K562 (cell line): ENCODE measurements around the gene KCTD21. TPM values are rescaled to one million over a fixed set of nuclear protein-coding genes. Genes with fewer than 3 reads are reported as not detected.

ENCODE experiments used
- MECOM ChIP-seq: fragments of 250-450 bp; sonication (Bioruptor Pico); IDR thresholded peaks from 2 replicates; pipeline ENCODE4 v1.8.0; 2022; ENCODE audit warnings: inconsistent platforms
- MEIS2 ChIP-seq: fragments of 450-650 bp; IDR thresholded peaks from 2 replicates; pipeline ENCODE4 v1.6.1; 2014; ENCODE audit warnings: mild to moderate bottlenecking; ENCODE audit not compliant: partially characterized antibody
- POLR2H ChIP-seq: IDR thresholded peaks from 2 replicates; pipeline ENCODE4 v1.6.1; 2016; ENCODE audit warnings: missing genetic modification characterization, low read depth, mild to moderate bottlenecking, control low read depth, missing compliant biosample characterization, moderate library complexity
- RCOR1 ChIP-seq, 2 experiments: IDR thresholded peaks; 2 replicates each; pipeline ENCODE4 v1.6.1; 2012; ENCODE audit warnings: low read depth in 2 of 2, low read length in 2 of 2, borderline replicate concordance in 1 of 2, improper control_type of control experiment in 1 of 2
- TCFL5 ChIP-seq: fragments of 250-450 bp; sonication (Bioruptor Pico); conservative IDR thresholded peaks from 2 replicates; pipeline ENCODE4 v1.6.1; 2021; ENCODE audit warnings: mild to moderate bottlenecking, moderate library complexity, matching md5 sums
- polyA plus RNA-seq, 8 experiments: library from polyadenylated mRNA; depleted of rRNA in 4 of 8; stranded (reverse) in 5 of 8; unstranded in 3 of 8; fragments of >200 nt; fragmentation: Nextera tagmentation in 2 of 8; fragmentation: Illumina TruSeq in 1 of 8; extraction: Ambion mirVana in 2 of 8; extraction: Trizol in 1 of 8; gene quantifications; 2 replicates each; pipeline versions ENCODE4 v1.2.1 to v1.2.3, GENCODE V29; 2011 to 2014; ENCODE audit warnings: inconsistent platforms in 1 of 8, missing spikeins in 1 of 8
- total RNA-seq, 7 experiments: library from RNA; depleted of rRNA in 6 of 7; stranded (reverse); fragments of >200 nt in 6 of 7; fragmentation: Illumina TruSeq in 2 of 7; extraction: Trizol in 2 of 7; gene quantifications; 2 replicates each; pipeline versions ENCODE4 v1.2.1 to v1.2.3, GENCODE V29; 2011 to 2021; ENCODE audit warnings: low replicate concordance in 1 of 7
- TF ChIP-seq, protein P1 (sequence below), 2 experiments: fragments of 450-650 bp; conservative IDR thresholded peaks; 2 replicates each; pipeline ENCODE4 v1.6.1; 2017; ENCODE audit warnings: mild to moderate bottlenecking in 2 of 2, moderate library complexity in 2 of 2
- TF ChIP-seq, protein P2 (sequence below): fragments of 250-450 bp; sonication (Bioruptor Pico); IDR thresholded peaks from 2 replicates; pipeline ENCODE4 v1.4.0; 2020
- TF ChIP-seq, protein P3 (sequence below), 2 experiments: IDR thresholded peaks in 1 of 2; conservative IDR thresholded peaks in 1 of 2; 2 replicates each; pipeline ENCODE4 v1.6.1; 2016; ENCODE audit warnings: low read depth in 2 of 2, mild to moderate bottlenecking in 1 of 2, missing compliant biosample characterization in 1 of 2, missing genetic modification characterization in 1 of 2, moderate library complexity in 1 of 2

KCTD21 gene
- total and polyA plus RNA-seq, 9 of the 15 experiments (the other 6 are each of a cell fraction or from before 2014, with no cell fraction given) = 0.34 to 5.4 (median 1.9) TPM

DNA sequence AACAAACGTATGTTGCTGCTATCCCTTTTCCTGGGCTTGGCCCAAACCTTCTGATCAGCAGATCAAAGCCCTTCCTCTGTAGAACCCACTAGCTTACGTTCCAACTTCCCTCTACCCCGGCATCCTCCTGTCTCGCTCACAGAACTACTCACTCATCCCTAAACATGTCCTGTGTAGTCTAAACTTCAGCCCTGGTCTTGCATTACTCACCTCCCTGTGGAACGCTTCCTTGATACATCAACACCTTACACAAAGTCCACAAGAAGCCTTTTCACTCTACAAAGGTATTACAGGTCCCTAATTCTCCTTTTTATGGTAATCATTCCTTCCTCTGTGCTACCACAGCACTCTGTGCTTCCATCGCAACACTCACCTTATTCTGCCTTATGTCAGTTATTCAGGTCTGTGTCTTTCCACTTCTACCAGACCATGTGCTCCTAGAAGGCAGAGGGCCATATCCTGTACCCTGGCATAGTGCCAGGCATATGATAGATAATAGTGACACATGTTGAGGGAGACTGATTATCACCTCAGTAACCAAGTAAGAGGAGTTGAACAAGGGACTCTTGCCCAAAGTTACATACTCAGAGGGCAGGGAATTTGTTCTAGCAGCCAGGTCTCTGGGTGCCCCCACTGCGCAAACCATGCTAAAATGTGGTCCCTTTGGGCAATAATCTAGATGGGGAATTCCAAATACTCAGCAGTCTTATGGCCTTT is 41.9 kb upstream of the KCTD21 start (continued):
- TF ChIP-seq, protein P1, sequence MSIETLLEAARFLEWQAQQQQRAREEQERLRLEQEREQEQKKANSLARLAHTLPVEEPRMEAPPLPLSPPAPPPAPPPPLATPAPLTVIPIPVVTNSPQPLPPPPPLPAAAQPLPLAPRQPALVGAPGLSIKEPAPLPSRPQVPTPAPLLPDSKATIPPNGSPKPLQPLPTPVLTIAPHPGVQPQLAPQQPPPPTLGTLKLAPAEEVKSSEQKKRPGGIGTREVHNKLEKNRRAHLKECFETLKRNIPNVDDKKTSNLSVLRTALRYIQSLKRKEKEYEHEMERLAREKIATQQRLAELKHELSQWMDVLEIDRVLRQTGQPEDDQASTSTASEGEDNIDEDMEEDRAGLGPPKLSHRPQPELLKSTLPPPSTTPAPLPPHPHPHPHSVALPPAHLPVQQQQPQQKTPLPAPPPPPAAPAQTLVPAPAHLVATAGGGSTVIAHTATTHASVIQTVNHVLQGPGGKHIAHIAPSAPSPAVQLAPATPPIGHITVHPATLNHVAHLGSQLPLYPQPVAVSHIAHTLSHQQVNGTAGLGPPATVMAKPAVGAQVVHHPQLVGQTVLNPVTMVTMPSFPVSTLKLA (conservative IDR thresholded peaks at IDR 0.05) = 0 out of 4 replicates have a peak, but pooled peaks of 1 of the 2 experiments have one; percentile 24
- TF ChIP-seq RCOR1 (IDR thresholded peaks at IDR 0.05; ENCODE audit: borderline replicate concordance in 1 of 2, low read depth in 2 of 2, low read length in 2 of 2) (0 out of 4 replicates have a peak, but pooled peaks of 1 of the 2 experiments have one; percentile 21), MEIS2 (peak; percentile 75), MECOM (CRISPR knock-in tag) (0 out of 2 replicates have a peak, but pooled peaks have one; percentile 9), POLR2H (tag) (0 out of 2 replicates have a peak, but pooled peaks have one; percentile 30), TCFL5 (CRISPR knock-in tag) (no peak)
- TF ChIP-seq, protein P2, sequence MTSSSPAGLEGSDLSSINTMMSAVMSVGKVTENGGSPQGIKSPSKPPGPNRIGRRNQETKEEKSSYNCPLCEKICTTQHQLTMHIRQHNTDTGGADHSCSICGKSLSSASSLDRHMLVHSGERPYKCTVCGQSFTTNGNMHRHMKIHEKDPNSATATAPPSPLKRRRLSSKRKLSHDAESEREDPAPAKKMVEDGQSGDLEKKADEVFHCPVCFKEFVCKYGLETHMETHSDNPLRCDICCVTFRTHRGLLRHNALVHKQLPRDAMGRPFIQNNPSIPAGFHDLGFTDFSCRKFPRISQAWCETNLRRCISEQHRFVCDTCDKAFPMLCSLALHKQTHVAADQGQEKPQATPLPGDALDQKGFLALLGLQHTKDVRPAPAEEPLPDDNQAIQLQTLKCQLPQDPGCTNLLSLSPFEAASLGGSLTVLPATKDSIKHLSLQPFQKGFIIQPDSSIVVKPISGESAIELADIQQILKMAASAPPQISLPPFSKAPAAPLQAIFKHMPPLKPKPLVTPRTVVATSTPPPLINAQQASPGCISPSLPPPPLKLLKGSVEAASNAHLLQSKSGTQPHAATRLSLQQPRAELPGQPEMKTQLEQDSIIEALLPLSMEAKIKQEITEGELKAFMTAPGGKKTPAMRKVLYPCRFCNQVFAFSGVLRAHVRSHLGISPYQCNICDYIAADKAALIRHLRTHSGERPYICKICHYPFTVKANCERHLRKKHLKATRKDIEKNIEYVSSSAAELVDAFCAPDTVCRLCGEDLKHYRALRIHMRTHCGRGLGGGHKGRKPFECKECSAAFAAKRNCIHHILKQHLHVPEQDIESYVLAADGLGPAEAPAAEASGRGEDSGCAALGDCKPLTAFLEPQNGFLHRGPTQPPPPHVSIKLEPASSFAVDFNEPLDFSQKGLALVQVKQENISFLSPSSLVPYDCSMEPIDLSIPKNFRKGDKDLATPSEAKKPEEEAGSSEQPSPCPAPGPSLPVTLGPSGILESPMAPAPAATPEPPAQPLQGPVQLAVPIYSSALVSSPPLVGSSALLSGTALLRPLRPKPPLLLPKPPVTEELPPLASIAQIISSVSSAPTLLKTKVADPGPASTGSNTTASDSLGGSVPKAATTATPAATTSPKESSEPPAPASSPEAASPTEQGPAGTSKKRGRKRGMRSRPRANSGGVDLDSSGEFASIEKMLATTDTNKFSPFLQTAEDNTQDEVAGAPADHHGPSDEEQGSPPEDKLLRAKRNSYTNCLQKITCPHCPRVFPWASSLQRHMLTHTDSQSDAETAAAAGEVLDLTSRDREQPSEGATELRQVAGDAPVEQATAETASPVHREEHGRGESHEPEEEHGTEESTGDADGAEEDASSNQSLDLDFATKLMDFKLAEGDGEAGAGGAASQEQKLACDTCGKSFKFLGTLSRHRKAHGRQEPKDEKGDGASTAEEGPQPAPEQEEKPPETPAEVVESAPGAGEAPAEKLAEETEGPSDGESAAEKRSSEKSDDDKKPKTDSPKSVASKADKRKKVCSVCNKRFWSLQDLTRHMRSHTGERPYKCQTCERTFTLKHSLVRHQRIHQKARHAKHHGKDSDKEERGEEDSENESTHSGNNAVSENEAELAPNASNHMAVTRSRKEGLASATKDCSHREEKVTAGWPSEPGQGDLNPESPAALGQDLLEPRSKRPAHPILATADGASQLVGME (CRISPR knock-in tag) = no peak
- TF ChIP-seq, protein P3, sequence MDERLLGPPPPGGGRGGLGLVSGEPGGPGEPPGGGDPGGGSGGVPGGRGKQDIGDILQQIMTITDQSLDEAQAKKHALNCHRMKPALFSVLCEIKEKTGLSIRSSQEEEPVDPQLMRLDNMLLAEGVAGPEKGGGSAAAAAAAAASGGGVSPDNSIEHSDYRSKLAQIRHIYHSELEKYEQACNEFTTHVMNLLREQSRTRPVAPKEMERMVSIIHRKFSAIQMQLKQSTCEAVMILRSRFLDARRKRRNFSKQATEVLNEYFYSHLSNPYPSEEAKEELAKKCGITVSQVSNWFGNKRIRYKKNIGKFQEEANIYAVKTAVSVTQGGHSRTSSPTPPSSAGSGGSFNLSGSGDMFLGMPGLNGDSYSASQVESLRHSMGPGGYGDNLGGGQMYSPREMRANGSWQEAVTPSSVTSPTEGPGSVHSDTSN (CRISPR knock-in tag; IDR thresholded peaks at IDR 0.05; ENCODE audit: low read depth) = no peak
- TF ChIP-seq, protein P3 (tag; conservative IDR thresholded peaks at IDR 0.05; ENCODE audit: low read depth) = peak; percentile 71
